OCI-LY3 (cell line): ENCODE data around the gene SSTR1.
"Not testable (repeated sequence)": the region's sequence is repeated elsewhere in the genome, so short reads cannot be mapped to it uniquely, and the experiment has no call there.

ENCODE experiments used
- CTCF ChIP-seq: fragments of 200-600, 300-600 bp; sonication (generic); IDR thresholded peaks from 2 replicates; pipeline ENCODE4 v1.5.1; 2014; ENCODE audit warnings: antibody characterized with exemption, low read length, low read depth
- EZH2phosphoT487 ChIP-seq: fragments of 200-600 bp; shearing (Covaris generic); IDR thresholded peaks from 2 replicates; pipeline ENCODE4 v1.6.1; 2018; ENCODE audit warnings: antibody characterized with exemption, mixed run types, low read depth

- not testable (repeated sequence) for TF ChIP-seq CTCF, EZH2phosphoT487
Observed at GRCh38 chr14:38191491-38191890, 16.2 kb upstream of the SSTR1 start.
